ENCODE measurements around the gene LRRC40.

- TF ChIP-seq, protein P1, sequence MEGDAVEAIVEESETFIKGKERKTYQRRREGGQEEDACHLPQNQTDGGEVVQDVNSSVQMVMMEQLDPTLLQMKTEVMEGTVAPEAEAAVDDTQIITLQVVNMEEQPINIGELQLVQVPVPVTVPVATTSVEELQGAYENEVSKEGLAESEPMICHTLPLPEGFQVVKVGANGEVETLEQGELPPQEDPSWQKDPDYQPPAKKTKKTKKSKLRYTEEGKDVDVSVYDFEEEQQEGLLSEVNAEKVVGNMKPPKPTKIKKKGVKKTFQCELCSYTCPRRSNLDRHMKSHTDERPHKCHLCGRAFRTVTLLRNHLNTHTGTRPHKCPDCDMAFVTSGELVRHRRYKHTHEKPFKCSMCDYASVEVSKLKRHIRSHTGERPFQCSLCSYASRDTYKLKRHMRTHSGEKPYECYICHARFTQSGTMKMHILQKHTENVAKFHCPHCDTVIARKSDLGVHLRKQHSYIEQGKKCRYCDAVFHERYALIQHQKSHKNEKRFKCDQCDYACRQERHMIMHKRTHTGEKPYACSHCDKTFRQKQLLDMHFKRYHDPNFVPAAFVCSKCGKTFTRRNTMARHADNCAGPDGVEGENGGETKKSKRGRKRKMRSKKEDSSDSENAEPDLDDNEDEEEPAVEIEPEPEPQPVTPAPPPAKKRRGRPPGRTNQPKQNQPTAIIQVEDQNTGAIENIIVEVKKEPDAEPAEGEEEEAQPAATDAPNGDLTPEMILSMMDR (IDR thresholded peaks at IDR 0.05; ENCODE audit: poor library complexity, severe bottlenecking) = no peak
- TF ChIP-seq POLR2AphosphoS5 (IDR thresholded peaks at IDR 0.05) (no peak), EZH2 (IDR thresholded peaks at IDR 0.05; ENCODE audit: borderline replicate concordance, insufficient read depth, low read length, poor library complexity, severe bottlenecking) (no peak)
Observed at GRCh38 chr1:70204139-70204538, 1.2 kb downstream of the LRRC40 start.

Measured in neural cell (in vitro differentiated cells).